Measurements from ENCODE around the gene ZNF549.
A peak's percentile ranks its signal among the peaks of the same experiment; 100 is the strongest.
"Not testable (repeated sequence)": the region's sequence is repeated elsewhere in the genome, so short reads cannot be mapped to it uniquely, and the experiment has no call there.

Gene ZNF549

DNA sequence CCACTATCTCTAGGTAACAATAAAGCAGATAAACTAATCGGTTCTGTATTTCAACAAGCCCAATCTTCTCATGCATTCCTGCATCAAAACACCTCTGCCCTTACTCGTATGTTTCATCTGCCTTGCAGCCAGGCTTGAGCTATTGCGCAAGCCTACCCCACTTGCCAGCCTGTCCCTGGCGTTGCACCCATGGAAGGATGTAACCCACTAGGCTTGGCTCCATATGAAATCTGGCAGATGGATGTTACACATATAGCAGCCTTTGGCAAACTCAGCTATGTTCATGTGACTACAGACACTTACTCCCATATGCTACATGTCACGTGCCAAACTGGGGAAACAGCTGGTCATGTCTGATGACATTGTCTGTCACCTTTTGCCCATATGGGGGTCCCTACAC is 11.9 kb upstream of the ZNF549 start:
- no peak for DNase-seq (ENCODE audit: low read depth)
- TF ChIP-seq, protein P1, sequence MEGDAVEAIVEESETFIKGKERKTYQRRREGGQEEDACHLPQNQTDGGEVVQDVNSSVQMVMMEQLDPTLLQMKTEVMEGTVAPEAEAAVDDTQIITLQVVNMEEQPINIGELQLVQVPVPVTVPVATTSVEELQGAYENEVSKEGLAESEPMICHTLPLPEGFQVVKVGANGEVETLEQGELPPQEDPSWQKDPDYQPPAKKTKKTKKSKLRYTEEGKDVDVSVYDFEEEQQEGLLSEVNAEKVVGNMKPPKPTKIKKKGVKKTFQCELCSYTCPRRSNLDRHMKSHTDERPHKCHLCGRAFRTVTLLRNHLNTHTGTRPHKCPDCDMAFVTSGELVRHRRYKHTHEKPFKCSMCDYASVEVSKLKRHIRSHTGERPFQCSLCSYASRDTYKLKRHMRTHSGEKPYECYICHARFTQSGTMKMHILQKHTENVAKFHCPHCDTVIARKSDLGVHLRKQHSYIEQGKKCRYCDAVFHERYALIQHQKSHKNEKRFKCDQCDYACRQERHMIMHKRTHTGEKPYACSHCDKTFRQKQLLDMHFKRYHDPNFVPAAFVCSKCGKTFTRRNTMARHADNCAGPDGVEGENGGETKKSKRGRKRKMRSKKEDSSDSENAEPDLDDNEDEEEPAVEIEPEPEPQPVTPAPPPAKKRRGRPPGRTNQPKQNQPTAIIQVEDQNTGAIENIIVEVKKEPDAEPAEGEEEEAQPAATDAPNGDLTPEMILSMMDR (conservative IDR thresholded peaks at IDR 0.05; ENCODE audit: control insufficient read depth, insufficient read depth, low read depth, low read length), result no peak
- H3K4me3 ChIP-seq (ENCODE audit: control insufficient read depth, low read depth, low read length), result no peak overlapping the region

DNA sequence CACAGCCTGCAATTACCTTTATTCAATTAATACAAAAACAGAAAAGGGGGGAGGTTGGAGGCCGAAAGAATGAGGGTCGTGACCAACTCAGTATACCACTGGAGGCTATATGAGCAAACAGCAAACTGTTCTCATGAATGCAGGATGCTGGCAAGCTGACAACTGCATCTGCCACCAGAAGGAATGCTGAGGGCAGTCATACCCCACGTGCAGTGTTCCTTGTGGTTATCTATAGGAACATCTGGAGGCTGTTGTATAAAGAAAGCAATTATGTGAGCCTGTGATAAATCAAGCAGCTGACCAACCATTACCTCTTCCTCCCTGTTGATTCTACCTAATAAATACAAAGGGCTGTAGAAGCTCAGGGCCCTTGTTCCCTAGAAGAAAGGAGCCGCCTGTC is 9.1 kb upstream of the ZNF549 start:
- not testable (repeated sequence) for H3K4me3 ChIP-seq (ENCODE audit: control insufficient read depth, low read depth, low read length); DNase-seq (ENCODE audit: low read depth)

DNA sequence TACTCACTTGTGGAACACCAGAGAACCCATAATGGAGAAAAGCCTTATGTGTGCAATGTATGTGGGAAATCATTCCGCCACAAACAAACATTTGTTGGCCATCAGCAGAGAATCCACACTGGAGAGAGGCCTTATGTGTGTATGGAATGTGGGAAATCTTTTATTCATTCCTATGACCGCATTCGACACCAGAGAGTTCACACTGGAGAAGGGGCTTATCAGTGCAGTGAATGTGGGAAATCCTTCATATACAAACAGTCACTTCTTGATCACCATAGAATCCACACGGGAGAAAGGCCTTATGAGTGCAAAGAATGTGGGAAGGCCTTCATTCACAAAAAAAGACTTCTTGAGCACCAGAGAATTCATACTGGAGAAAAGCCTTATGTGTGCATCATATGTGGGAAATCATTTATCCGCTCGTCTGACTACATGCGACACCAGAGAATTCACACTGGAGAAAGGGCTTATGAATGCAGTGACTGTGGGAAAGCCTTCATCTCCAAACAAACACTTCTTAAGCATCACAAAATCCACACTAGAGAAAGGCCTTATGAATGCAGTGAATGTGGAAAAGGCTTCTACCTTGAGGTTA is 10.9 kb downstream of the ZNF549 start:
- TF ChIP-seq, protein P1 (conservative IDR thresholded peaks at IDR 0.05; ENCODE audit: control insufficient read depth, insufficient read depth, low read depth, low read length), result no peak
- H3K4me3 ChIP-seq (ENCODE audit: control insufficient read depth, low read depth, low read length), result no peak overlapping the region
- DNase-seq (ENCODE audit: low read depth), result peak; percentile 6

DNA sequence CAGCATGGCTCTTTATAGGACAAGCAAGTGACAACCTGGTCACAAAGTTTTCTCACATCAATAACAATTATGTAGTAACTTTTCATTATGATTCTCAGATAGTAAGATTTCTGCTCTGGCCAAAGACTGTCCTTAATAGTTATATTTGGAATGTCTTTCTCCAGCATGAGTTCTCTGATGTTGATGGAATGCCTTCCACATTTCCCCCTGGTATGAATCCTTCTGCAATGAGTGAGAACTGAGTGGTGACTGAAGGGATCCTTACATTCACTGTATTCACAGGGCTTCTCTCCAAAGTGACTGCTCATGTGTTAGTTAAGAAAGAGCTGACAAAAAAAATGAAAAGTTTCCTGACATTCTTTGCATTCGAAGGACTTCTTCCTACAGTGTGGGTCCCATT is 19.4 kb downstream of the ZNF549 start:
- TF ChIP-seq, protein P1 (conservative IDR thresholded peaks at IDR 0.05; ENCODE audit: control insufficient read depth, insufficient read depth, low read depth, low read length), result no peak
- H3K4me3 ChIP-seq (ENCODE audit: control insufficient read depth, low read depth, low read length), result no peak overlapping the region
- DNase-seq (ENCODE audit: low read depth), result no peak

DNA sequence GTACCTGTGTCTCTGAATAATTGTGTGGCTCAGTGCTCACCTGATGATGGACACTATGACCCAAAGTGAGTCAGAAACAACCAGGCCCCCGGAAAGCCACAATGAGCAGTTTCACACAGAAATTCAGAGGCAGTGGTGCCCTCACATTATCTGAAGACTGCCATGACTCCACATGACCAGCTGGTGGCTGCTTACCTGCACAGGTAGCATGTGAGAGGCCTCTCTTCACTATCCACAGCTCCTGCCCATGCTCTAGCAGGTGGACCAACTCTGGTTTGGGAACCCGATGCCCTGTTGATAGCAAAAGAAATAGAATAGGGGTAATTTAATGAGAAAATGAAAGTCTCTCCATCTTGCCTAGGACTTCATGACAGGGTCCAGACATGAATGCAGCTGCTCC is 25.3 kb downstream of the ZNF549 start:
- no peak overlapping the region for H3K4me3 ChIP-seq (ENCODE audit: control insufficient read depth, low read depth, low read length)
- TF ChIP-seq, protein P1 (conservative IDR thresholded peaks at IDR 0.05; ENCODE audit: control insufficient read depth, insufficient read depth, low read depth, low read length), result no peak
- DNase-seq (ENCODE audit: low read depth), result no peak

DNA sequence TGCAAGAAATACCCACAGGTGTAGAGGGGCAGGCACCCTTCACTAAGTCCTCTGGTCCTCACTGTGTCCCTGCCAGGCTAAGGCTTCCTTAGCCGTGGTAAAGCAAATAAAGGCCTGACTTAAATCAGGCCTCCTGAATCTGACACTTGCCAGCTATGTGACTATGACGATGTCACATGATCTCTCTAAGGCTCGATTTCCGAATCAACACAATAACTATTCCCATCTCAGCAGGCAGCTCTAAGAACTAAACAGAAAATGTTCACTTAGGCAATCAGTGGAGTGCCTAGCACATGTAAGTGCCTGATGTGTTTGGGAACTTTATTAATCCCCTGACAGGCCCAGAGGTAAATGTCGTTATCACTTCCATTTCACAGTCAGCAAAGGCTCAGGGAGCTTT is 30.5 kb downstream of the ZNF549 start:
- TF ChIP-seq, protein P1 (conservative IDR thresholded peaks at IDR 0.05; ENCODE audit: control insufficient read depth, insufficient read depth, low read depth, low read length), result no peak
- DNase-seq (ENCODE audit: low read depth), result no peak
- no peak overlapping the region for H3K4me3 ChIP-seq (ENCODE audit: control insufficient read depth, low read depth, low read length)

DNA sequence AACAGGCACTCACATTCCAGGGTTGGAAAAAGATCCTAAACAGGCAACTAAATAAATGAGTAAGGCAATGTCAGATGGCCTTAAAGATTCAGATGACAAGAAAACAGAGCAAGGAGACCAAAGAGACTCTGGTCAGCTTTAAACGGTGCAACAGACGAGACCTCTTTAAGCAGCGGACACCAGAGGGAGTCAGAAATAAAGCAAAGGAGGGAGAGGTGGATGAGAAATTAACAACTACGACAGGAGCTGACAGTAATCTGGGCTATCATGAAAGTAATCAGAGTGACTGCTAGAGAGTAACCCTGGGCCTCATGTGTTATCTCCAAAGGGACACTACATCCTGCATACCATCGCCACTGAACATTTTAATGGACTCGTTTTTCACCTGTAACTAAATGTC is 31.4 kb downstream of the ZNF549 start:
- TF ChIP-seq, protein P1 (conservative IDR thresholded peaks at IDR 0.05; ENCODE audit: control insufficient read depth, insufficient read depth, low read depth, low read length), result peak; percentile 34
- DNase-seq (ENCODE audit: low read depth), result peak; percentile 36
- peak overlapping the region; percentile 87 for H3K4me3 ChIP-seq (ENCODE audit: control insufficient read depth, low read depth, low read length)

Data from fibroblast of mammary gland (primary cell).